Gastrocnemius medialis (tissue), 4 donors: Measurements from ENCODE around the gene XPR1.

Experiments used
- CTCF ChIP-seq, 5 experiments: fragments of 450-650 bp in 3 of 5; fragments of 200-600 bp in 2 of 5; sonication (generic) in 2 of 5; IDR thresholded peaks in 4 of 5; conservative IDR thresholded peaks in 1 of 5; 1 replicate in 4 of 5; 2 replicates in 1 of 5; pipeline ENCODE4 v1.5.1; 2016 to 2019; ENCODE audit warnings: antibody characterized with exemption in 5 of 5, mild to moderate bottlenecking in 3 of 5, moderate library complexity in 3 of 5
- POLR2A ChIP-seq, 2 donors: fragments of 450-650 bp; IDR thresholded peaks; one replicate each; pipeline ENCODE4 v1.6.1; 2017; ENCODE audit warnings: antibody characterized with exemption in 2 of 2, mild to moderate bottlenecking in 2 of 2, moderate library complexity in 2 of 2

DNA sequence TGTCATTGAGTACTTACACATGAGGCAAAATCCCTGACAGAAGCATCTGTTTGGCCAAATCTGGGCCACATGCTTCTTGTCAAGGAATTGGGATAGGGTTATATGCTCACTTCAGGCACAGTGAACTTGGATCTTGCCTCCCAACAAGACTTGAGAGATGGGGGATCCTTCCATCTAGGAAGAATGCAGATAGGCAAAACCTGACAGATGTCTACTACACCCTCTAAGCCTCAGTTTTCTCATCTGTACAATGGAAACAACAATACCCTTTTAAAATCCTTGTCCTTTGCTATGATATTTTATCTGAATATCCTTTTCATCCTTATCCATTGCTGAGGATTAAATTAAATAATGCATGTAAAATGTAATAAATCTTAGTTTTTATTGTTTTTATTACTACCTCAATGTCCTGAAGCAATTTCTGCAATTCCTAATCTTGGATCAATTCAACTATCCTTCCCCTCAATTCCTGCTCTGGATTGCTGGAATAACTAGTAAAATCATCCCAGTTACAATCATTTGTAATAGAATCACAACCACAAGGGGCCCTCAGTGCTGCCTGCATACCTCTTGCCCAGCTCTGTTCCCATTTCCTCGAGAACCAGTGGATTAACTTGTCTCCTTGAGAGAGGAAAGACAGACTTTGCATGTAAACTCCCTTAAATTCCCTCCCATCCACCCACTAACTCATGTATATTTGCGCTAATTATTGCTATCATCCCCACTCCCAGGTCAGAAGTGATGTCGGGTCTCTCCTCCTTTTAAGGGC lies 8.1 kb upstream of the XPR1 start:
- TF ChIP-seq CTCF (IDR thresholded peaks at IDR 0.05 in 4 of 5, conservative IDR thresholded peaks at IDR 0.05 in 1 of 5) (no peak), POLR2A (IDR thresholded peaks at IDR 0.05) (no peak)
